ENCODE results near the gene SLC25A21. TPM values are rescaled to one million over a fixed set of nuclear protein-coding genes. Genes with fewer than 3 reads are reported as not detected.

SLC25A21 gene
- total and polyA plus RNA-seq, 8 donors, result 0.37 to 0.92 (median 0.60) TPM

DNA sequence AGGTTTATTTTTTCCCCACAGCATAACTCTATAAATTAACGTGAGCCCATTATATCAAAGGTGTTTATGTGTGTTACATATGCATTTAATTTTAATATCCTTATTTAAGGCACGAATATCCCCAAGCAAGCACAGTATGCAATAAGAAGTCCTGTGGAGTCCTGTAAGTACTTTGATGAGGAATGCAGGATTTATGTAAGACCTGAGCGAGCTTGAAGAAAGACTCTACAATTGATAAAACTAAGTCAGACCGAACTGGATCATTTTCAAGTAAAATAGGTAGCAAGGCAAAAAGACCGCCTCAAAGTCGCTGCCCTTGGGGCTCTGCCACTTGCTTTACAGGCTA is 755 bp downstream of the SLC25A21 start:
- no peaks in the 10 kb centered on the region for H3K9me3 ChIP-seq
- peak overlapping the region in 3 of 4 donors; percentile 34 to 64 (median 56) for H3K4me3 ChIP-seq
- peaks cover 15 to 33% (median 20%) of the 10 kb centered on the region in 3 donors for H3K4me1 ChIP-seq
- DNase-seq, result no peak
- intact Hi-C loops (cut with DNase I), result no loop called here
- 2 to 3% methylated on average over 6 of the region's 6 CpGs for WGBS, 2 donors
- H3K27ac ChIP-seq, result peak overlapping the region; percentile 67 to 93 (median 73)
- H3K27me3 ChIP-seq, result no peaks in the 10 kb centered on the region
- TF ChIP-seq, protein P1, sequence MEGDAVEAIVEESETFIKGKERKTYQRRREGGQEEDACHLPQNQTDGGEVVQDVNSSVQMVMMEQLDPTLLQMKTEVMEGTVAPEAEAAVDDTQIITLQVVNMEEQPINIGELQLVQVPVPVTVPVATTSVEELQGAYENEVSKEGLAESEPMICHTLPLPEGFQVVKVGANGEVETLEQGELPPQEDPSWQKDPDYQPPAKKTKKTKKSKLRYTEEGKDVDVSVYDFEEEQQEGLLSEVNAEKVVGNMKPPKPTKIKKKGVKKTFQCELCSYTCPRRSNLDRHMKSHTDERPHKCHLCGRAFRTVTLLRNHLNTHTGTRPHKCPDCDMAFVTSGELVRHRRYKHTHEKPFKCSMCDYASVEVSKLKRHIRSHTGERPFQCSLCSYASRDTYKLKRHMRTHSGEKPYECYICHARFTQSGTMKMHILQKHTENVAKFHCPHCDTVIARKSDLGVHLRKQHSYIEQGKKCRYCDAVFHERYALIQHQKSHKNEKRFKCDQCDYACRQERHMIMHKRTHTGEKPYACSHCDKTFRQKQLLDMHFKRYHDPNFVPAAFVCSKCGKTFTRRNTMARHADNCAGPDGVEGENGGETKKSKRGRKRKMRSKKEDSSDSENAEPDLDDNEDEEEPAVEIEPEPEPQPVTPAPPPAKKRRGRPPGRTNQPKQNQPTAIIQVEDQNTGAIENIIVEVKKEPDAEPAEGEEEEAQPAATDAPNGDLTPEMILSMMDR (IDR thresholded peaks at IDR 0.05), result no peak
- no peak for FAIRE-seq
- no peaks in the 10 kb centered on the region for H3K36me3 ChIP-seq
- peak; percentile 6 to 30 (median 18) for ATAC-seq

DNA sequence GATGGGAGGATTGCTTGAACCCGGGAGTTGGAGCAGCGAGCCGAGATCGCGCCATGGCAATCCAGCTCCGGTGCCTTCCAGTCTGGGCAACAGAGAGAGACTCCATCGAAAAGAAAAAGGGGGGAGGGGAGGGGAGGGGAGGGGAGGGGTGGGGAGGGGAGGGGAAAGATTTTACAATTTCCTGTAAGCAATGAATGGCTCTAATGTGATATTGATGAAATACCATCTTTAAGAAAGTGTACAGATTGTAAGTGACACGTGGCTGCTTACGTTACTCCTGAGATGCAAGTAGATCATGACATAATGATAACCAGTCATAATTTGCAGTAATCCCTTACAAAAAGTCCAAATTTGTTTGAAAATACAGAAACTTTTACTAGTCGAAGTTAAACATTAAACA is 1.4 kb downstream of the SLC25A21 start:
- no peaks in the 10 kb centered on the region for H3K36me3 ChIP-seq
- H3K27me3 ChIP-seq, result no peaks in the 10 kb centered on the region
- H3K4me1 ChIP-seq, result peaks cover 14 to 31% (median 15%) of the 10 kb centered on the region in 3 donors
- TF ChIP-seq, protein P1 (IDR thresholded peaks at IDR 0.05), result no peak
- ATAC-seq (no peak), DNase-seq (no peak), FAIRE-seq (no peak)
- H3K9me3 ChIP-seq, result no peaks in the 10 kb centered on the region
- H3K27ac ChIP-seq, result no peak overlapping the region
- H3K4me3 ChIP-seq, result no peak overlapping the region
- 71 to 80% methylated on average over 4 to 9 of the region's 10 CpGs for WGBS, 2 donors
- intact Hi-C loops (cut with DNase I), result no loop called here

DNA sequence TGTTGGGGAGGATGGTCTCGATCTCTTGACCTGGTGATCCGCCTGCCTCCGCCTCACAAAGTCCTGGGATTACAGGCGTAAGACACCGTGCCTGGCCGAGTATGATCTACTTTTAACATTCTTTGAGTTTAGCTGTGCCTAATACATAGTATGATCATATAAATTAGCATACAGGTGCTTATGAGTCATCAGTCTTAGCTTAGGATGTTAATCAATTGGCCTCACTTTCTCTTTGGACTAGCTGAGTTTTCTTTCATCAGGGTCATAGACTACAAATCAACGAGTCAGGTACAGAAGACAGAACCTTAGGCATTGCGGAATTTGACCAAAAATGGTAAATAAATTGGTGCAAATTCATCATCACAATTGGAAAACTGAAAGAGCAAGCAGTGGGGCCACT is 2.2 kb downstream of the SLC25A21 start:
- H3K27me3 ChIP-seq, result no peaks in the 10 kb centered on the region
- no peaks in the 10 kb centered on the region for H3K9me3 ChIP-seq
- 93% methylated on average over 8 of the region's 8 CpGs for WGBS, 2 donors
- FAIRE-seq, result no peak
- ATAC-seq, result no peak
- no peak overlapping the region for H3K4me3 ChIP-seq
- H3K27ac ChIP-seq, result no peak overlapping the region
- DNase-seq, result no peak
- TF ChIP-seq, protein P1 (IDR thresholded peaks at IDR 0.05), result no peak
- H3K36me3 ChIP-seq, result no peaks in the 10 kb centered on the region
- intact Hi-C loops (cut with DNase I), result no loop called here
- peaks cover 10 to 24% (median 12%) of the 10 kb centered on the region in 3 donors for H3K4me1 ChIP-seq

DNA sequence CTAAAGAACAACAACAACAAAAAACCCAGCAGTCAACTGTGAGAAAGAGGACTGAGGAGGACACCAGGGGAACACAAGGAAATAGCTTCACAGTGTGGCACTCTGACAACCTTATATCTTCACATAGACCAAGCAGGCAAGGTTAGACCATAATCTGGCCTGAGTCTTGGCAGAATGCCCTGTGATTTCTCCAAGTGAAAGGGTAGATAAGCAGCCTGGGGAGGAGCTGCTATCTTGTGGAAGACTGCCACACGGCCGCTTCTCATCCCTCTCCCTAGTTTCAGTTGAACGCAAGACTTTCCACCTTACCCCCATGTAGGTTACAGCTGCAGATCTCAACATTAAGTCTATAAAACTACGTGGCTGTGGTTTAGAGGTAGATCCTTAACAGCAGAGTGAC is 3.7 kb downstream of the SLC25A21 start:
- no peak for DNase-seq
- no peak for ATAC-seq
- no peak overlapping the region for H3K4me3 ChIP-seq
- TF ChIP-seq, protein P1 (IDR thresholded peaks at IDR 0.05), result no peak
- no peak for FAIRE-seq
- H3K36me3 ChIP-seq, result no peaks in the 10 kb centered on the region
- H3K9me3 ChIP-seq, result no peaks in the 10 kb centered on the region
- H3K27me3 ChIP-seq, result no peaks in the 10 kb centered on the region
- intact Hi-C loops (cut with DNase I), result no loop called here
- 59 to 65% methylated on average over 4 of the region's 4 CpGs for WGBS, 2 donors
- no peak overlapping the region for H3K27ac ChIP-seq
- H3K4me1 ChIP-seq, result peaks cover under 1 to 9% (median 4%) of the 10 kb centered on the region in 3 donors

DNA sequence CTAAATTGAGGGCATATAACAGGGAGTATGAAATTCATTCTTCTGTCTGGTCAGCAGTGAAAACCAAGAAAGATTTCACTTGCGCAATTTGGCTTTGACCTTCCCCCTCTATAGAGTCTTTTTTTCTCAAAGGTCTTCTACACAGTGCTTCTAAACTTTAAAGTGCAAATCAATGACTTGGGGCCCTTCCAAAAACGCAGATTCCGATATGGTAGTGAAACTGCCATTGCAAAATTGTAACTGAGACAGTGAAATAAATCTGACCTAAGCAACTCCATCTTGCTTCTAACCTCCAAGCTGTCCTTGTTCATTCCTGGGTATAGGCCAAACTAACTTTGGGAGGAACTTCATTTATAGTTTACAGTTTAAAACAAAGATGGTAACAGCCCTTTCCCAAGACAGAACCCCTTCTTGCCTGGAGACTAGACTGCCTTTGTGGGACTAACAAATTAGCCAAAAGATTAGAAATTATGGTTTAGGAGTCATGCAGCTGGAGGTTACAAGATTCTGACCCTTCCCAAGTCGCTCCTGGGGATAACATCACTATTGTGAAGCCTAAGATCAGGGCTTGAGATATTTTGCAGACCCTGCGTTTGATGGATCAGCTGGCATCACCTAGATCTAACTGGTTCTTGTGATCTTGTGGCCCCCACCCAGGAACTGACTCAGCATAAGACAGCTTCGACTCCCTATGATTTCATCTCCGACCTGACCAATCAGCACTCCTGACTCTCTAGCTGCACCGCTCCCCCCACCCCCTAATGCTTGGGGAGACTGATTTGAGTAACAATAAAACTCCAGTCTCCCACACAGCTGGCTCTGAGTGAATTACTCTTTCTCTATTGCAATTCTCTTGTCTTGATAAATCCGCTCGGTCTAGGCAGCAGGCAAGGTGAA is 5.0 kb downstream of the SLC25A21 start:
- no peak overlapping the region for H3K27ac ChIP-seq
- intact Hi-C loops (cut with DNase I), result no loop called here
- H3K9me3 ChIP-seq, result no peaks in the 10 kb centered on the region
- TF ChIP-seq, protein P1 (IDR thresholded peaks at IDR 0.05), result no peak
- FAIRE-seq, result no peak
- no peak overlapping the region for H3K4me3 ChIP-seq
- DNase-seq, result no peak
- WGBS, 2 donors, result 82 to 84% methylated on average over 10 of the region's 10 CpGs
- H3K36me3 ChIP-seq, result no peaks in the 10 kb centered on the region
- ATAC-seq, result no peak
- no peaks in the 10 kb centered on the region for H3K27me3 ChIP-seq
- no peaks in the 10 kb centered on the region for H3K4me1 ChIP-seq

Measured in pancreas (tissue), 10 donors.